NCI-H748 treated with DMSO at 0.1 percent for 48 hours (cell line): ENCODE measurements around the gene MUC13.
"Not testable (repeated sequence)": the region's sequence is repeated elsewhere in the genome, so short reads cannot be mapped to it uniquely, and the experiment has no call there.

ENCODE experiments used
- DNase-seq: peaks from one replicate; lab custom pipeline; 2025; lab: John Stamatoyannopoulos, UW

MUC13 gene, protein sequence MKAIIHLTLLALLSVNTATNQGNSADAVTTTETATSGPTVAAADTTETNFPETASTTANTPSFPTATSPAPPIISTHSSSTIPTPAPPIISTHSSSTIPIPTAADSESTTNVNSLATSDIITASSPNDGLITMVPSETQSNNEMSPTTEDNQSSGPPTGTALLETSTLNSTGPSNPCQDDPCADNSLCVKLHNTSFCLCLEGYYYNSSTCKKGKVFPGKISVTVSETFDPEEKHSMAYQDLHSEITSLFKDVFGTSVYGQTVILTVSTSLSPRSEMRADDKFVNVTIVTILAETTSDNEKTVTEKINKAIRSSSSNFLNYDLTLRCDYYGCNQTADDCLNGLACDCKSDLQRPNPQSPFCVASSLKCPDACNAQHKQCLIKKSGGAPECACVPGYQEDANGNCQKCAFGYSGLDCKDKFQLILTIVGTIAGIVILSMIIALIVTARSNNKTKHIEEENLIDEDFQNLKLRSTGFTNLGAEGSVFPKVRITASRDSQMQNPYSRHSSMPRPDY

GRCh38 chr3:124934577-124934976 is at the start of gene MUC13:
MUC13 (minus strand) TSS chr3:124934751; CDS start chr3:124934712, 39 bp downstream.
- no peak for DNase-seq

DNA sequence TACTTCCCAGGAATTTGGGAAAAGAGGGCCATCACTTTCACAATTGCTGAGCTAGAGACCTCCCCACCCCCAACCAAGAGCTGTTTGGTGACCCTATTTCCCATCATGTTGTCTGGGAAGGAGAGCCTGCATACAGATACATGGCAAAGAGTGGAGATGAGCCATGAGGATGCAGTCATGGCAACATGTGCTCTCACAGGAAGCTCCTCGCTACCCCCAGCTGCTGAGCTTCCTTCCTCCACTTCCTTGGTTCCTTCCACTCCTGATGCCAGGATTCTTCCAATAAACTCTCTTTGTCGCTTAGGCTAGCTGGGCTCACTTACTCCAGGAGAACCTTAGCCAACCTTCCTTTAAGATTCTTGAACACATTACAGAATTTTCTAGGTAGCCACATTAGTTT is 48.3 kb upstream of the MUC13 start:
- DNase-seq: no peak

DNA sequence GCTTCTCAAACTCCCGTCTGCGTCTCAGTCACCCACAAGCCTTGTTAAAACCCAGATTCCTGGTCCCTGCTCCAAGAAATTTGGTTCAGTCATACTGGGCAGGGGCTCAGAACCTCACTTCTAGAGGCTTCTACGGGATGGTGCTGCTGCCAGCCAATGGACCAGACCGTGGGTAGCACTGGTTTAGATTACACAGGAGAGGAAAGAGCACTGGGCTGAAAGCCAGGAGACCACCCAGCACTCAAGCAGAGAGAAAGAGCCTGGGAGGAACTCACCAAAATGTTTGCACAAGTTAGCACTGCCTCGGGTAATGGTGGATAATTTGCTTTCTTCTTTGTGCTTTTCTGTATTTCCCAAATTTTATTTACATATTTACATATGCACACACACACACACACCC is 46.9 kb upstream of the MUC13 start:
- DNase-seq: no peak

- no peak for DNase-seq
These were observed 44.1 kb upstream of the MUC13 start for GRCh38 chr3:124978627-124979026.

DNA sequence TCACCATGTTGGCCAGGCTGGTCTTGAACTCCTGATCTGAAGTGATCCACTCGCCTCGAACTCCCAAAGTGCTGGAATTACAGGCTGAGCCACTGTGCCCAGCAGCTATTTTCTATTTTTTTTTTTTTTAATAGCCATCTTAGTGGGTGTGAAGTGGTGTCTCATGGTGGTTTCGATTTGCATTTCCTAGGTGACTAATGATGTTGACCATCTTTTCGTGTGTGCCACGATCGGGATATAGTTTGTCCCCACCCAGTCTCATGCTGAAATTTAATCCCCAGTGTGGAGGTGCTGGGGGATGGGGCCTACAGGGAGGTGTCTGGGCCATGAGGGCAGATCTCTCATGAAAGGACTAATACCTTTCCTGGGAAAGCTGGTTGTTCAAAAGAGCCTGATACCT is 41.8 kb upstream of the MUC13 start:
- no peak for DNase-seq

DNA sequence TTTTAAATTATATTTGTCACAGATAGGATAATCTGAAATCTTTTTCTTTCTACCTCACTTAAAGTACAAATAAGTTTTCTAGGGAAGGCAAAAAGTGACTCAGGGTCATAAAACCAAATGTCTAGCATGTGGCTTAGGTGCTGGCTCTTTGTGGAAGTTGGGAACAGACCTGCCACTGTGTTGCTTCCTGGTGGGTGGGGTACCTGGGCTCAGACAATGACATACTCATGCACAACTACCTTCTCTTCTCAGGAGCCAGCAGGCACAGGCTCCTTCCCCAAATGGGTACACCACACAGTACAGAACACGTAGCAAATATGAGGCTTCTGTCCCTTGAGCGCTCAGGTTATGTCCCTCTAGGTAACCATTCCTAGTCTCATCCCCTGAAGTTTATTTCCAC is 40.1 kb upstream of the MUC13 start:
- DNase-seq: no peak

GRCh38 chr3:124973290-124973689 is 38.7 kb upstream of the MUC13 start:
- no peak for DNase-seq

GRCh38 chr3:124972457-124972856 is 37.9 kb upstream of the MUC13 start:
- DNase-seq: no peak

GRCh38 chr3:124969963-124970722 is 35.6 kb upstream of the MUC13 start:
- no peak for DNase-seq

GRCh38 chr3:124969190-124969589 is 34.6 kb upstream of the MUC13 start:
- no peak for DNase-seq

DNA sequence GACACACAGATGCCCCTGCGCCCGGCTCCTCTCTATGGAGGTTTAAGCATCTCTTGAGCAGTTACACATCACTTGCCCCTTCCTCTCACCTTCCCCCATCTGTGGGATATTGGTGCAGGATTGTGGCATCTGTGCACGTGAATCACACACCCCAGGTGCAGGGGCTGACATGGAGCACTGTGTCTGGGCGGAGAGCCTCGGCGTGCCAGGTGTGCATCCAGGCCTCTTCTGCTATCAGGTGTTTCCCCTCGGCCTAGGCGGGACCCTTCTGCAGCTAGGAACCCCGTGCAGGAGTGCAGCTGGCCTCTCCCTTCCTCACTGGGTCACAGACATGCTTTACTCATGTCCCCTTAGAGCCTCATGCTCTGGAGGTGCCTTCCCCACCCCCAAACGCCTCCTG is 33.4 kb upstream of the MUC13 start:
- DNase-seq: no peak

DNA sequence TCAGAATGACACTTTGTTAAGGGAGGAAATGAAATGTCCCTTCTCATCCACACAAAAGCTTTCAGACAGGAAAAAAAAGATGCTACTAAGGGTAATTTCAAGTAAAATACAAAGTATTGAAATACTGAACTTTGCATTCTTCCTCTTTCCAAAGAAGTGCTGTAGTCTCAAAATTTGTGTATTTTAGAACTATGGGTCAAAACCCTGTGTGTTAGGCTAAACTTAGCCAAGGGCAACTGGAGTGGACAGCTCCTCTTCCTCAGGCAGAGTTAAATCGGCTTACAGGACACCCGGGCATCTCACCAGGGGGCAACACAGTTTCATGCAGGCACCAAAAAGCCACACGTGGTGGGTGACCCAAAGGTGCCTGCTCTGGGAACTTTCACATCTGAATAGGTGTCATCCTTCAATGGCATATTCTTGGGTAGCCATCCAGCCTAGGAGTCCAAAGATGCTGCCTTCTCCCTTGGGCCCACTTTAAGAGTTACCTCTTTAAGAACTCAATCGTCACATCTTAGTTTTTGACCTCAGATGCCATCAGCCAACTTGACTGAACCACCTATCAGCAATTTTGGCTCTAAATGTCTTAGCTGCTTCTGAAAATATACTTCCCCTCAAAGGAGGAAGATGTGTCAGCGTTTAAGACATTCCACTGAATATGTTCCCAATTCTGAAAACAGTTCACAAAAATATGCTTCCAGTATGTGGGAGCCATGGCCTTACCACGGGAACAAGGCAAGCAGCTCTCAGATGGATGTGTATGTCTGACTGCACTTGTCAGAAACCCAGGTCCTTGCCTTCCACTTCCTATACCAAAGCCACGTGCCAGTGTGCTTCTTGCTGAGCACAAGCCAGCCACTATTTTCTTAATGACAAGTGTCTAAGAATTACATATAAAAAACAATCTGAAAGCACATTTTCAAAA is 32.2 kb upstream of the MUC13 start:
- no peak for DNase-seq

GRCh38 chr3:124965413-124965812 is 30.9 kb upstream of the MUC13 start:
- peak; percentile 23 for DNase-seq

GRCh38 chr3:124964387-124964786 is 29.8 kb upstream of the MUC13 start:
- no peak for DNase-seq

GRCh38 chr3:124963755-124964154 is 29.2 kb upstream of the MUC13 start:
- DNase-seq: no peak

- DNase-seq: no peak
These were observed 27.9 kb upstream of the MUC13 start for GRCh38 chr3:124962403-124962940.

GRCh38 chr3:124960698-124961097 is 26.1 kb upstream of the MUC13 start:
- no peak for DNase-seq

GRCh38 chr3:124960105-124960504 is 25.6 kb upstream of the MUC13 start:
- DNase-seq: no peak

- DNase-seq: not testable (repeated sequence)
These were observed 23.4 kb upstream of the MUC13 start for GRCh38 chr3:124957951-124958350.

DNA sequence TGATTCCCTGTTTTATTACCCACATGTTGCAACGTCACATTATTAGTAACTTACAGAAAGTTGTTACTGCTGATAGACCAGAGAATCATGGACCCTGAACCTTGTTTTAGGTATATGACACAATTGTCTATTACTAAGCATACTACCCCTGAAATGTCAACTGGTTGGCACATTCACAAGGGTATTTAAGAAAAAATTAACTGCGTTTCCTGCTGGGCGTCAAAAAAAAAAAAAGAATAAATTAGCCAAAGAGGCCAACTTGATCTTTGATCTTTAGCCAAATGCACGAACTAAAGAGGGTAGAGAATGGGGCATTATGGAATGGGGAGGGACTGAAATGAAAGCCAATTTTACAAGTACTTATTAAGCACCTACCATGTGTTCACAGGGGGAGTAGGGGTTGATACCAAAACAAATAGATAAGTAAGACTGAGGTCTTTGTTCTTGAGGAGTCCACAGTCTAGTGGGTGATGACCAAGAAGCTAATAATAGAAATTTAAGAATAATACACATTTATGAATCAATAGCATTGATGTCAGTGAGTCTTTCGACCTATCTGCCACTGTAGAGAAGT is 17.8 kb upstream of the MUC13 start:
- DNase-seq: peak; percentile 25

DNA sequence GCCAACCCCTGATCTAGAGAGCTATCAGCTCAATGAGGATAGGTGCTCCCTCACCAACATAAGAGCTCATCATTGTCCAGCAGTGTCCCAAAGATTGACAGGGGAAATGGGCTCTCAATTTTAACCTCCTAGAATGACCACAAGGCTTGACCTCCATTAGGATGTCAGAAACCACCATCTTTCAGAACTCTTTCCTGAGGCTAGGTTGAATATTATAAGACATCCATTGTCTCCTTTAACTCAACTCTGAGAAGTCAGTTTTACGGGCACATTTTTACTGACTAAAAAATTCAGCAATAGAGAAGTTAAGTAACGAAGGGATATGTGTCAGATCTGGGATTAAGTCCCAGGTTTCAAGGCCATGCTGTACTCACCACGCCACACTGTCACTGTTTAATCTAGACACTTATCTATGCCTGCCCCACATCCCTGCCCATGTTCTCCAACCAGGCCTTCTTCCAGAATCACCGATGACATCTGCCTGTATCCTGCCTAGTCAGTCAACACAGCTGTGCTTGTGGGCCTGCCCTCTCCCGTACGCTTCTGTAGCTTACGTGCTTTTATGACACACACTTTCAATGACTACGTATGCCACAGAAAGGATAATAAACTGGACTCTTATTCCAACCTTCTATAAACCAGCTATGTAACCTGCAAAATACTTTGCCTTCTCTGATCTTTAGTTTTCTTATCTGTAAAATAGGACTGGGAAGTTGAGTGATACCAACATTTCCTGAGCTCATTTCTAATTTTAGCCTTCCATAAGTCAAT is 17.1 kb upstream of the MUC13 start:
- no peak for DNase-seq
